OCI-LY1 (cell line): ENCODE measurements around the gene ROR1.

ENCODE experiments used
- H2AFZ ChIP-seq: fragments of 200-600 bp; sonication (generic), shearing (Covaris generic); 2 replicates; pipeline ENCODE4 v1.6.0; 2014; ENCODE audit warnings: antibody characterized with exemption, mild to moderate bottlenecking, low read length
- H3F3A ChIP-seq: fragments of 200-600 bp; sonication (generic), shearing (Covaris generic); 2 replicates; pipeline ENCODE4 v1.6.0; 2014; ENCODE audit warnings: mild to moderate bottlenecking, antibody characterized with exemption, low read length, moderate library complexity; ENCODE audit not compliant: insufficient read depth
- H3K27ac ChIP-seq: fragments of 200-600 bp; sonication (generic); 2 replicates; pipeline ENCODE4 v1.5.1; 2014; ENCODE audit warnings: low read length, mixed run types, mild to moderate bottlenecking, low read depth; ENCODE audit not compliant: poor library complexity, severe bottlenecking
- H3K27me3 ChIP-seq: fragments of 200-600 bp; sonication (generic); 2 replicates; pipeline ENCODE4 v1.6.0; 2014; ENCODE audit warnings: antibody characterized with exemption, mild to moderate bottlenecking, low read length, moderate library complexity; ENCODE audit not compliant: insufficient read depth
- H3K36me3 ChIP-seq: fragments of 200-600 bp; sonication (generic); 2 replicates; pipeline ENCODE4 v1.6.1; 2014; ENCODE audit warnings: mild to moderate bottlenecking, antibody characterized with exemption, low read length, moderate library complexity, mixed read lengths; ENCODE audit not compliant: insufficient read depth
- H3K4me1 ChIP-seq: fragments of 200-600 bp; sonication (generic); 2 replicates; pipeline ENCODE4 v1.5.1; 2014; ENCODE audit warnings: mild to moderate bottlenecking, low read length, moderate library complexity; ENCODE audit not compliant: insufficient read depth, severe bottlenecking
- H3K4me2 ChIP-seq: fragments of 200-600 bp; sonication (generic), shearing (Covaris generic); 2 replicates; pipeline ENCODE4 v1.6.1; 2014; ENCODE audit warnings: low read length
- H3K4me3 ChIP-seq: fragments of 200-600 bp; sonication (generic); 2 replicates; pipeline ENCODE4 v1.5.1; 2014; ENCODE audit warnings: low read length, low read depth, mild to moderate bottlenecking, mixed read lengths; ENCODE audit not compliant: poor library complexity, severe bottlenecking
- H3K79me2 ChIP-seq: fragments of 200-600 bp; shearing (Covaris generic); 2 replicates; pipeline ENCODE4 v1.6.1; 2016; ENCODE audit warnings: mixed run types, low read length, mixed read lengths; ENCODE audit not compliant: insufficient read depth
- H3K9ac ChIP-seq: fragments of 200-600 bp; sonication (generic), shearing (Covaris generic); 2 replicates; pipeline ENCODE4 v1.6.1; 2014; ENCODE audit warnings: mild to moderate bottlenecking, low read length, mixed read lengths
- H3K9me2 ChIP-seq: fragments of 200-600 bp; sonication (generic), shearing (Covaris generic); 2 replicates; pipeline ENCODE4 v1.6.1; 2014; ENCODE audit warnings: low read depth, mild to moderate bottlenecking, low read length, mixed read lengths
- H3K9me3 ChIP-seq: fragments of 200-600 bp; shearing (Covaris generic); 2 replicates; pipeline ENCODE4 v1.6.1; 2014; ENCODE audit warnings: low read length, mixed read lengths
- H4K20me1 ChIP-seq: fragments of 200-600 bp; sonication (generic), shearing (Covaris generic); 2 replicates; pipeline ENCODE4 v1.6.0; 2016; ENCODE audit warnings: mild to moderate bottlenecking, low read length; ENCODE audit not compliant: insufficient read depth
- EZH2 ChIP-seq: fragments of 200-600 bp; sonication (generic), shearing (Covaris generic); IDR thresholded peaks from 2 replicates; pipeline ENCODE4 v1.8.0; 2017; ENCODE audit warnings: borderline replicate concordance, mixed run types, mild to moderate bottlenecking, antibody characterized with exemption, low read length, moderate library complexity, mixed read lengths
- TF ChIP-seq, protein P1 (sequence below): fragments of 200-600 bp; sonication (generic), shearing (Covaris generic); IDR thresholded peaks from 2 replicates; pipeline ENCODE4 v1.5.1; 2017; ENCODE audit warnings: mild to moderate bottlenecking, antibody characterized with exemption, low read length, moderate library complexity, mixed read lengths

Gene ROR1

DNA sequence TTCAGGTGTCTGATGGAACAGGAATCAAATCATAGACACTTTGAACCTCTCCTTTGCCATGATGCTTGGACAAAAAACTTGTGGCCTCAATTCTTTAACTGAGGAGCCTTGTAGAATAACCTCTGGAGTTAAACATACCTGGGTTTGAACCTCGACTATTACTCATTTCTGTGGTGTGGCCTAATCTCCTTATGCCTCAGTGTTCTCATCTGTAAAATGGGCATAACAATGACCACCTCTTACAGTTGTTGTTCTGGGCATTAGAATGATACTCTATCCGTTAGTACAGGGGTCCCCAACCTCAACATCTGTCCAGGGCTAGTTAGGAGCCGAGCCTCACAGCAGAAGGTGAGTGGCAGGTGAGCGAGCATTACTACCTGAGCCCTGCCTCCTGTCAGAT is 137.2 kb downstream of the ROR1 start:
- Histone ChIP-seq H3K9ac (no peak overlapping the region), H3K4me1 (no peaks in the 10 kb centered on the region), H3K9me2 (no peaks in the 10 kb centered on the region), H3K4me3 (no peak overlapping the region), H3K36me3 (no peaks in the 10 kb centered on the region), H3K9me3 (no peaks in the 10 kb centered on the region), H3F3A (no peaks in the 10 kb centered on the region), H3K27ac (no peak overlapping the region), H3K4me2 (no peak overlapping the region), H2AFZ (no peak overlapping the region), H4K20me1 (no peaks in the 10 kb centered on the region), H3K27me3 (no peaks in the 10 kb centered on the region), H3K79me2 (no peaks in the 10 kb centered on the region)
- no peak for TF ChIP-seq EZH2
- TF ChIP-seq, protein P1, sequence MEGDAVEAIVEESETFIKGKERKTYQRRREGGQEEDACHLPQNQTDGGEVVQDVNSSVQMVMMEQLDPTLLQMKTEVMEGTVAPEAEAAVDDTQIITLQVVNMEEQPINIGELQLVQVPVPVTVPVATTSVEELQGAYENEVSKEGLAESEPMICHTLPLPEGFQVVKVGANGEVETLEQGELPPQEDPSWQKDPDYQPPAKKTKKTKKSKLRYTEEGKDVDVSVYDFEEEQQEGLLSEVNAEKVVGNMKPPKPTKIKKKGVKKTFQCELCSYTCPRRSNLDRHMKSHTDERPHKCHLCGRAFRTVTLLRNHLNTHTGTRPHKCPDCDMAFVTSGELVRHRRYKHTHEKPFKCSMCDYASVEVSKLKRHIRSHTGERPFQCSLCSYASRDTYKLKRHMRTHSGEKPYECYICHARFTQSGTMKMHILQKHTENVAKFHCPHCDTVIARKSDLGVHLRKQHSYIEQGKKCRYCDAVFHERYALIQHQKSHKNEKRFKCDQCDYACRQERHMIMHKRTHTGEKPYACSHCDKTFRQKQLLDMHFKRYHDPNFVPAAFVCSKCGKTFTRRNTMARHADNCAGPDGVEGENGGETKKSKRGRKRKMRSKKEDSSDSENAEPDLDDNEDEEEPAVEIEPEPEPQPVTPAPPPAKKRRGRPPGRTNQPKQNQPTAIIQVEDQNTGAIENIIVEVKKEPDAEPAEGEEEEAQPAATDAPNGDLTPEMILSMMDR: no peak

DNA sequence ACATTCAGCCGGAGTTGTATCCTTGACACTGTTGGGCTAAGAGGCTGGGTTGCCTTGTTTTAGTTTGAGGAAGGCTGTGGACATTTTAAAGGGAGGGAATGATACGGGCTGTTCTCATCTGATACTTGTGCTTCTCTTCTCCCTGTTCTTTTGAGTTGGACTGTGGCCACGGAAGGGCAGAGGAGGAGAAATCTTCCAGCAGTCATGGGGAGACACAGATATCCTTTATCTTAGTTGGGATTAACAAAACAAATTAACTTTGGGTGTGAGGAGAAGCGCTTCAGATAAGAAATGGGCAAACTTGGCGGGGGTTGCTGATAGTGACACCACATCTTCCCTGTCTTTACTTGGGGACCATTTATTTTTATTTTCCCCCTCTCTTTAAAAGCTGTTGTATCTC is 138.8 kb downstream of the ROR1 start:
- Histone ChIP-seq H4K20me1 (no peaks in the 10 kb centered on the region), H2AFZ (no peak overlapping the region), H3K27me3 (no peaks in the 10 kb centered on the region), H3K4me1 (no peaks in the 10 kb centered on the region), H3K9ac (no peak overlapping the region), H3K79me2 (no peaks in the 10 kb centered on the region), H3K4me3 (no peak overlapping the region), H3K27ac (no peak overlapping the region), H3K36me3 (no peaks in the 10 kb centered on the region), H3K9me2 (no peaks in the 10 kb centered on the region), H3F3A (no peaks in the 10 kb centered on the region), H3K9me3 (no peaks in the 10 kb centered on the region), H3K4me2 (no peak overlapping the region)
- no peak for TF ChIP-seq EZH2
- TF ChIP-seq, protein P1: no peak

DNA sequence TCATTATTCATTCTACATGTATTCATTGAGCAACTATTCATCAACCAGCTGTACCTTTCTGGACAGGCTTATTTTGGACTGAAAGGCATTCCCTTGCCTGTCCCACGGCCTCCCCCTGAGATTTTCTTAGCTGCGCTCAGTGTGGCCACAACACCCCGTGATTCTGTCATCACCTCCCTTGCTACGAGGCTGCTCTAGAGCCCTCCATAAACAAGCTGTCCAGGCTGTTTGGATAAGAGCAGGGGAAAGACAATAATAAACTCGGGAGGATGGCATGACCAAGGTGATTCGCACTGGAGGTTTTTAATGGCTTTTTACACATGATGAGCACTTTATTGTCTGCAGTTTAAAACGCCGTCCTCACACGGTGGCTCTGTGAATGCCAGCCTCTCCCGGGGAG is 139.7 kb downstream of the ROR1 start:
- H3K4me2 ChIP-seq: no peak overlapping the region
- H3K9me3 ChIP-seq: no peaks in the 10 kb centered on the region
- no peaks in the 10 kb centered on the region for H3F3A ChIP-seq
- H3K36me3 ChIP-seq: no peaks in the 10 kb centered on the region
- H3K9me2 ChIP-seq: no peaks in the 10 kb centered on the region
- H2AFZ ChIP-seq: no peak overlapping the region
- H4K20me1 ChIP-seq: no peaks in the 10 kb centered on the region
- no peak overlapping the region for H3K27ac ChIP-seq
- no peaks in the 10 kb centered on the region for H3K27me3 ChIP-seq
- no peak overlapping the region for H3K4me3 ChIP-seq
- TF ChIP-seq, protein P1: no peak
- TF ChIP-seq EZH2: no peak
- H3K4me1 ChIP-seq: no peaks in the 10 kb centered on the region
- H3K79me2 ChIP-seq: no peaks in the 10 kb centered on the region
- no peak overlapping the region for H3K9ac ChIP-seq
